Globus pallidus (tissue), 1 donor: Measurements from ENCODE around the gene DRD1.
A peak's percentile ranks its signal among the peaks of the same experiment; 100 is the strongest.

Experiments
- DNase-seq: peaks from one replicate; pipeline ENCODE4 v3.0.0-alpha.2; 2015; ENCODE audit warnings: low spot score

DRD1 gene

GRCh38 chr5:175444060-175444904 is at the start of gene DRD1:
TSS of gene DRD1 (minus strand) at chr5:175444182. CDS start at chr5:175443099, 1,083 bp downstream.
- no peak for DNase-seq

GRCh38 chr5:175493726-175494125 is 49.7 kb upstream of the DRD1 start:
- no peak for DNase-seq

- no peak for DNase-seq
Observed at GRCh38 chr5:175493260-175493659, 49.3 kb upstream of the DRD1 start.

- DNase-seq = no peak
Observed at GRCh38 chr5:175491223-175491622, 47.2 kb upstream of the DRD1 start.

GRCh38 chr5:175489693-175490443 is 45.9 kb upstream of the DRD1 start:
- no peak for DNase-seq

GRCh38 chr5:175487514-175488222 is 43.7 kb upstream of the DRD1 start:
- no peak for DNase-seq

- DNase-seq = no peak
Observed at GRCh38 chr5:175485631-175486030, 41.6 kb upstream of the DRD1 start.

GRCh38 chr5:175484829-175485228 is 40.8 kb upstream of the DRD1 start:
- DNase-seq = no peak

- DNase-seq = no peak
Observed at GRCh38 chr5:175484322-175484721, 40.3 kb upstream of the DRD1 start.

- no peak for DNase-seq
Observed at GRCh38 chr5:175483337-175483736, 39.4 kb upstream of the DRD1 start.

GRCh38 chr5:175479125-175479881 is 35.3 kb upstream of the DRD1 start:
- peak; percentile 20 for DNase-seq

GRCh38 chr5:175478384-175479124 is 34.6 kb upstream of the DRD1 start, which contains the start of gene SFXN1:
TSS of gene SFXN1 (plus strand) at chr5:175478560. CDS start at chr5:175492104, 13,544 bp downstream.
- peak; percentile 80 for DNase-seq

GRCh38 chr5:175478008-175478383 is 34.0 kb upstream of the DRD1 start:
- no peak for DNase-seq

GRCh38 chr5:175477440-175477839 is 33.5 kb upstream of the DRD1 start:
- DNase-seq = no peak

- no peak for DNase-seq
Observed at GRCh38 chr5:175475248-175475647, 31.3 kb upstream of the DRD1 start.

GRCh38 chr5:175472378-175472777 is 28.4 kb upstream of the DRD1 start:
- DNase-seq = no peak

- no peak for DNase-seq
Observed at GRCh38 chr5:175471628-175472027, 27.6 kb upstream of the DRD1 start.

GRCh38 chr5:175471196-175471595 is 27.2 kb upstream of the DRD1 start:
- no peak for DNase-seq

GRCh38 chr5:175470781-175471180 is 26.8 kb upstream of the DRD1 start:
- peak; percentile 55 for DNase-seq

- no peak for DNase-seq
Observed at GRCh38 chr5:175469916-175470315, 25.9 kb upstream of the DRD1 start.

- no peak for DNase-seq
Observed at GRCh38 chr5:175468892-175469291, 24.9 kb upstream of the DRD1 start.
